ENCODE measurements around the gene SLFN5.

GRCh38 chr17:35284955-35285354 lies 42.1 kb downstream of the SLFN5 start:
- TF ChIP-seq MXI1 (conservative IDR thresholded peaks at IDR 0.05; ENCODE audit: poor library complexity, severe bottlenecking) (no peak), SMC3 (conservative IDR thresholded peaks at IDR 0.05; ENCODE audit: poor library complexity) (no peak), REST (IDR thresholded peaks at IDR 0.05; ENCODE audit: borderline replicate concordance) (no peak), CTCF (IDR thresholded peaks at IDR 0.05; ENCODE audit: poor library complexity, severe bottlenecking) (no peak), EZH2 (IDR thresholded peaks at IDR 0.05; ENCODE audit: borderline replicate concordance, insufficient read depth, low read length, poor library complexity, severe bottlenecking) (no peak), POLR2AphosphoS5 (IDR thresholded peaks at IDR 0.05) (no peak), TAF1 (IDR thresholded peaks at IDR 0.05; ENCODE audit: low read depth) (no peak)

Measured in neural cell (in vitro differentiated cells).